Hematopoietic multipotent progenitor cell treated with erythropoietin and hydrocortisone succinate and interleukin-3 and kit ligand, for 6 days (in vitro differentiated cells): Measurements from ENCODE around the gene RPL10.

Experiments used
- DNase-seq: peaks from one replicate; pipeline ENCODE4 v3.0.0-alpha.2; 2015

The RPL10 gene

GRCh38 chrX:154433605-154434004 is 35.4 kb downstream of the RPL10 start:
- DNase-seq: no peak

- DNase-seq: no peak
Observed at GRCh38 chrX:154434394-154435168, 36.4 kb downstream of the RPL10 start.

GRCh38 chrX:154435171-154435733 is 37.1 kb downstream of the RPL10 start:
- no peak for DNase-seq

GRCh38 chrX:154436374-154436982 is 38.3 kb downstream of the RPL10 start:
- DNase-seq: peak; percentile 42

DNA sequence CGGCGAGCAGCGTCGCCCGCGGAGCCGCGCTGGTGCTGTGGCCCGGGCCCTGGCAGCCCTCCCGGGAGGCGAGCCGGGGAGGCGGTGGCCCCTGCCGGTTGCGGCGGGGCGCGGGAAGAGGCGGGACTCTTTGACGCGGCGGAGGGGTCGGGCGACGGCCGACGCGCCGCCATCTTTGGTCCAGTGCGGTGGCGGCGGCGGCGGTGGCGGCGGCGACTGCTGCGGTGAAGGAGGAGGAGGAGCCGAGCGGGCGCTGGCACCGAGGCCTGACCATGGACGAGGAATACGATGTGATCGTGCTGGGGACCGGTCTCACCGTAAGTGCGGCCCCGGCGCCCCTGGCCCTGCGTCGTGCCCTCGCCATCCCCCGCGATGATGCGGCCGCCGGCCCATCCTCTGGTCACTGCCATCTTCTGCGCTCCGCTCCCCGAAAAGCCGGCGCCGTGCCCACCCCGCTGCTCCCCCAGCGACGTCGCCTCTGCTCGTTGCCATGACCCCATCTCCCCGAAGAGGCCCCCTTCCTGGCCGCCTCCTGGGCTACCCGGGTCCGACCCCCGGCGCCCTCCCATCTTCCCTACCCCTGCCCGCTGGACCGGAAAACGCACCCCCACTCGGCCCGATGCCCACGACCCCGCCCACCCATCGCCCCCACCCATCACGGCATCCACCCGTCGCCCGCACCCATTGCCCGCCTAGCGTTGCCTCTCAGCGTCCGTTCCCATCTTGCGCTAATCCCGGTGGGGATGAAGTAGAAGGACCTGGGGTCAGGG is 39.0 kb downstream of the RPL10 start, which contains the start of gene GDI1:
TSS of gene GDI1 (plus strand) at position 172 of the 770 bp plus-strand sequence. CDS start at position 273, 101 bp downstream.
- DNase-seq: peak; percentile 46

GRCh38 chrX:154437971-154438893 is 40.1 kb downstream of the RPL10 start:
- DNase-seq: no peak

GRCh38 chrX:154439841-154440240 is 41.7 kb downstream of the RPL10 start:
- no peak for DNase-seq

- DNase-seq: no peak
Observed at GRCh38 chrX:154440623-154441357, 42.6 kb downstream of the RPL10 start.

- no peak for DNase-seq
Observed at GRCh38 chrX:154441564-154441963, 43.4 kb downstream of the RPL10 start.

DNA sequence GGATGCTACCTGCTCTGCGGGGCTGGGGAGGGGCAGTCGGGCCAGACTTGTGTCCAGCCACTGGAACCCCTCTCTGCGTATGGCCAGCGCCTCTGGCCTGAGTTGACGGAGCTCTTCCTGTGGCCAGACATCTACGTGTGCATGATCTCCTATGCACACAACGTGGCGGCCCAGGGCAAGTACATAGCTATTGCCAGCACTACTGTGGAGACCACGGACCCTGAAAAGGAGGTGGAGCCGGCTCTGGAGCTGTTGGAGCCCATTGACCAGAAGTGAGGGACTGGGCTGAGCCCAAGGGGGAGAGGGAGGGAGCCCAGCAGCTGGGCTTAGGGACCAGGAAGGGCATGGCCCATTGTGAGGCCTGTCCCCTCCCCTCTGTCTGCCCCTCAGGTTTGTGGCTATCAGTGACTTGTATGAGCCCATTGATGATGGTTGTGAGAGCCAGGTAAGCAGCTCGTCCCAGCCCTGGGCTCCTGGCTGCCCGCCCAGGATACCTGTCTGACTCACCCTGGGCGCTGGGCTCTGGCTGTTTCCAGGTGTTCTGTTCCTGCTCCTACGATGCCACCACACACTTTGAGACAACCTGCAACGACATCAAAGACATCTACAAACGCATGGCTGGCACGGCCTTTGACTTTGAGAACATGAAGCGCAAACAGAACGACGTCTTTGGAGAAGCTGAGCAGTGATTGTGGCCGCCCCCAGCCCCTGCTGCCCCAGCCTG is 44.0 kb downstream of the RPL10 start:
- DNase-seq: no peak

- no peak for DNase-seq
Observed at GRCh38 chrX:154443479-154443910, 45.3 kb downstream of the RPL10 start.

- DNase-seq: peak; percentile 77
Observed at GRCh38 chrX:154443992-154444754, 46.0 kb downstream of the RPL10 start, which contains the start of gene FAM50A. Gene FAM50A, plus strand, starts transcription at chrX:154444141. Its CDS starts 95 bp downstream, at chrX:154444236.

DNA sequence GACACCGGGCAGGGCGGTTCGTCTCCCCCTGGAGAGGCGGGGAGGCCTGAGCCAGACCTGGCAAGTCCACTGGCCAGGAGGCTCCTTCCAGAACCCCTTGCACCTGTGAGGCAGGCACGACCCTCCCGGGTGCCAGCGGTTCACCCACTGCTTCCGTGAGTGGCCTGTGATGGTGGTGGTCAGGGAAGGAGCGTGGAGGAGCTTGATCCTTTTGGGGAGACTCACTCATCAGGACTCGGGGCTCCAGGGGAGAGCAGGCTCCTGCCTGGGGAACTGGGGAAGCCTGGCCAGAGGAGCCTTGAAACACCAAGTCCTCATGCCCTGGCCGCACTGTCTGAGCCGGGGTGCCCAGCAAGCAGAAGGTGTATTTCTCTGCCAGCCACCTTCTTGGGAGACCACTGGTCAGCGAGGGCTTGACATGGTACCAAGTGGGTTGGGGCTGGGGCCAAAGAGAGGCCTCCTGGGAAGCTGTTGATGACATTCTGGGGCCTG is 46.6 kb downstream of the RPL10 start:
- DNase-seq: no peak

DNA sequence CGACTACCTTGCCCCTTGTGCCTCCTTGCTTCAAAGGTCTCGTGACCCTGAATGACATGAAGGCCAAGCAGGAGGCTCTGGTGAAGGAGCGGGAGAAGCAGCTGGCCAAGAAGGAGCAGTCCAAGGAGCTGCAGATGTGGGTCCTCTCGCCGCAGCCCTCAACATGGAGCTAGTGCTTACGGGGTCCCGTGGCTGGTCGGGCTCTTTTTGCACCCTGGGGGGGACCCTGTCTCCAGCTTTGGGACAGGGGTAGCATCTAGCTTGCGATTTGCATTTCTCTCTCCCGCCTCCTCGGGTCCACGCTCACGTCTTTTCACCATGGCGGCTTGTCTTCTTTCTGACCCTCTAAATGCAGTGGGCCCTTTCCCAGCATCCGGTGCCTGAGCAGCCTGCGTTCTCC is 47.6 kb downstream of the RPL10 start:
- no peak for DNase-seq

GRCh38 chrX:154446430-154446829 is 48.3 kb downstream of the RPL10 start:
- DNase-seq: no peak

- DNase-seq: no peak
Observed at GRCh38 chrX:154448484-154448883, 50.3 kb downstream of the RPL10 start.

DNA sequence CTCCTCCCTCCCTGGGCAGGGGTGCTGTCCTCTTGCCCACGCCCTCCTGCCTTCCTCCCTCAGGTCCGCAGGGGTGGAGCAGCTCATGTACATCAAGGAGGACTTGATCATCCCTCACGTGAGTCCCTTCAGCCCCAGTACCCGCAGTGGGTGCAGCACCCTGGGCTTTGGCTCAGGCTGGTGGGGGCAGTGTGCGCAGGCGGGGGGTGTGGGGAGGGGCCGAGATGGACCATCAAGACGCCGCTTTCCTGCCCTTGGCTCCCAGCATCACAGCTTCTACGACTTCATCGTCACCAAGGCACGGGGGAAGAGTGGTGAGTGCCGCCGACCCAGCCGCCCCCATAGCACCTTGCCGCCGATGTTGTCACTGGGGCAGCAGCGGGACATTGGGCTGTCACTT is 51.4 kb downstream of the RPL10 start:
- DNase-seq: no peak

DNA sequence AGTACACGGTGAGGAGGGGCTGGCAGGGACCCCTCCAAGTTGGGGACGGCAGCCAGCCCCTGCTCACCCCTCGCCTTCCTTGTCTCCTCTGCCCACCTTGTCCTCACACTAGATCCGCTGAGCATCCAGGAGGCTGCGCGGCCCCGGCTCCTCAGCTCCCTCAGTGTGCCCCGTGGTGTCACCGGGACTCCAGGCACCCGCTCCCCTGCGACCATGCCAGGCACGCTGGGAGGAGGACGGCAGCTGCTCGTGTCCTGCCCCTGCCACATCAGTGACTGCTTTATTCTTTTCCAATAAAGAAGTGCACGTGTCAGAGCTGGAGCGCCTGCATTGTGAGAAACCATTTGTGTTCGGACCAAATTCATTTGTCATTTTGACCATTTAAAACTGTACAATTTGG is 52.1 kb downstream of the RPL10 start:
- no peak for DNase-seq
